Embryonic facial prominence (tissue), 1 donor: ENCODE measurements around the gene CHRNE.
A peak's percentile ranks its signal among the peaks of the same experiment; 100 is the strongest.

Experiments used
- DNase-seq: peaks from one replicate; pipeline ENCODE4 v3.0.0-alpha.2; 2016; ENCODE audit errors: extremely low spot score

The CHRNE gene

DNA sequence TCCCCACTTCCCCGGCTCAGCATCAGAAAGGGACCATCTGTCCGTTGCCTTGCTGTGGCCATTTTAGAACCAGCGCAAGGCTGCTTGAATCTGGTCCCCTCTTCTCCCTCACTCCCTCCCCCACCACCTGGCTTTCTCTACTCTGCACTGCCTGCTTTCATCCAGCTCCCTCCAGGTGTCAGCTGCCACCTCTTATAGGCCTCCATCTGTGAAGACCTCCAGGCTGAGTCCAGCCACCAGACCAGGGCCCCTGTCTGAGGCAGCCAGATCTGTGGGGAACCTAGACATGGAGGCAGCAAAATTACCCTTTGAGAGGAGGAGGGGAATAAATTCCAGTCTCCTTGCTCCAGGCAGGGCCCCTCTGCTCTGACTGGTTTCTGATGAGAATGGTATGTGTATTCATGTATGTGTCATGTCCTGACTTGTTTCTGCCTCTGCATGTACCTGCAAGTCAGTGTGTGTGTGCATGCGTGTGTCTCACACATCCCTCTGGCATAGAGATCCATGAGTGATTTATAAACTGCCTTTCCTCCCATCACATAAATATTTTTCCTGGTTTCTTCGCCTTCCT lies 48.7 kb downstream of the CHRNE start:
- peak; percentile 32 for DNase-seq

- no peak for DNase-seq
These were observed 49.7 kb downstream of the CHRNE start for GRCh38 chr17:4853208-4853671.

GRCh38 chr17:4852567-4853207 lies 50.2 kb downstream of the CHRNE start:
- DNase-seq = no peak

DNA sequence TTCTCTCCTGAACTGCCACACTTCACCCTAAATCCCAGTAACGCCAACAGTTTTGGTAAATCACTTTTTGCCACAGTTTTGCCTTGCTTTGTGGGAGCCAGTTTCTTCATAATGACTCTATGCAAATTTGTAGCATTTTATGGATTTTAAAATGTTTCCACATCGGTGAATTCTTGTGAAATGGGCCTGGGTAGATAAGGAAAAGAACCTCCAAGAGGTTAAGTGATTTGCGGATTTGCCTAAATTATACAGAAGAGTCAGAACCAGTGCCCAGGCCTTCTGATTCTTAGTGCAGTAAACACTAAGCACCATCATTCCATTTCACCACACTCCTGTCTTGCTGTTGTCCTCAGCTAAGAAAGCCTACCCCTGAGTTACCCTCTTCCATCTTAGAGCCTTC lies 51.8 kb downstream of the CHRNE start:
- DNase-seq = no peak

DNA sequence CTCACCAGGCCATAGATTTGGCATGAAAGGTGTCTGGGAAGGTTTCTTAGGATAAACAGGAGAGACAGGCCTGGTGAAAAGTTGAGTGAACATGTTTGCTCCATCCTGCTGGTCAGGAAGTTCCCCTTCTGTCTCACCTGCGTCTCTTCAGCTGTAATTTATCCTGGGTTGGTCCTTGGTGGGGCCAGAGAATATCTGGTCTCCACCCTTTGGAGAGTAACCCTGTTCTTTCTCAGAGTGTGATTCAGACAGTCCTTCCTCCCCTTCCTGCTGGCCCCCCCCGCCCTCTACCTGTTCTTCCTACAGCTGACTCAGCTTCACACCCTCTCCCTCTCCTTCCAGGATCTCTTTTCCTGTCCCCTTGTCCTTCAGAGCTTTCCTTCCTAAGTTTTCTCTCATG lies 52.7 kb downstream of the CHRNE start:
- DNase-seq = no peak

- DNase-seq = no peak
These were observed 53.8 kb downstream of the CHRNE start for GRCh38 chr17:4849011-4849536.
